GM12878 (cell line): ENCODE results near the gene DTX4. TPM values are rescaled to one million over a fixed set of nuclear protein-coding genes. Genes with fewer than 3 reads are reported as not detected.

Experiments
- ATAC-seq: fragments of 200-7000 bp; cut with Tn5 transposase; 3 replicates; pipeline ENCODE4 v1.9.1; 2020; ENCODE audit warnings: mild to moderate bottlenecking, moderate library complexity
- BruUV-seq: library from RNA; stranded (reverse); fragments of 400-500 nt; replicated peaks from 2 replicates; lab custom pipeline; 2021; lab: Mats Ljungman, UMichigan
- CTCF ChIA-PET: fragments of 300-600 bp; sonication (Branson Sonifier 250); formaldehyde crosslinking; extraction: SDS; loops from one replicate; lab custom pipeline; 2021; ENCODE audit warnings: inconsistent platforms; lab: Yijun Ruan, JAX
- POLR2A ChIA-PET: fragments of 350-600 bp; formaldehyde crosslinking; extraction: SDS; loops from one replicate; lab custom pipeline; 2021; ENCODE audit warnings: inconsistent platforms; lab: Charles Lee
- RAD21 ChIA-PET: fragments of 300-600 bp; sonication (Branson Sonifier 250); formaldehyde crosslinking; loops from one replicate; lab custom pipeline; 2023; ENCODE audit warnings: antibody characterized with exemption; ENCODE audit not compliant: unreplicated experiment; lab: Charles Lee
- SMC1A ChIA-PET: fragments of 300-600 bp; sonication (Branson Sonifier 250); formaldehyde crosslinking; loops from one replicate; lab custom pipeline; 2023; ENCODE audit not compliant: unreplicated experiment, uncharacterized antibody; lab: Charles Lee
- DNase-seq: peaks from one replicate; pipeline ENCODE4 v3.0.0-alpha.2; 2011; ENCODE audit warnings: low read depth, low spot score
- FAIRE-seq: peaks from 3 replicates; lab custom pipeline; 2011; peaks lifted over from hg19 to GRCh38; lab: Jason Lieb, UNC
- H2AFZ ChIP-seq: 2 replicates; pipeline ENCODE4 v1.6.0; 2011; ENCODE audit warnings: low read depth, low read length, control low read depth; ENCODE audit not compliant: control insufficient read depth
- H3K27ac ChIP-seq: 2 replicates; pipeline ENCODE4 v1.5.1; 2011; ENCODE audit warnings: control low read depth; ENCODE audit not compliant: control insufficient read depth, insufficient read depth
- H3K27me3 ChIP-seq, 2 experiments: replicated peaks in 1 of 2; 2 replicates each; pipeline versions ENCODE4 v1.6.0 to v1.6.1; 2011; ENCODE audit warnings: low read length in 1 of 2; ENCODE audit not compliant: control insufficient read depth in 2 of 2, insufficient read depth in 2 of 2
- H3K36me3 ChIP-seq, 2 experiments: 2 replicates each; pipeline ENCODE4 v1.5.1; 2011; ENCODE audit warnings: low read length in 1 of 2; ENCODE audit not compliant: control insufficient read depth in 2 of 2, insufficient read depth in 2 of 2
- H3K4me1 ChIP-seq: 2 replicates; pipeline ENCODE4 v1.6.1; 2011; ENCODE audit warnings: mild to moderate bottlenecking, low read length, moderate library complexity, mixed read lengths; ENCODE audit not compliant: control insufficient read depth, insufficient read depth
- H3K4me2 ChIP-seq: 2 replicates; pipeline ENCODE4 v1.6.0; 2011; ENCODE audit warnings: control low read depth; ENCODE audit not compliant: control insufficient read depth, insufficient read depth
- H3K4me3 ChIP-seq: fragments of 200-600 bp; sonication (generic); 2 replicates; pipeline ENCODE4 v1.5.1; 2016
- H3K79me2 ChIP-seq: 2 replicates; pipeline ENCODE4 v1.6.0; 2011; ENCODE audit warnings: low read length; ENCODE audit not compliant: control insufficient read depth, insufficient read depth
- H3K9ac ChIP-seq: 2 replicates; pipeline ENCODE4 v1.8.0; 2011; ENCODE audit warnings: low read length, control low read depth, mixed read lengths; ENCODE audit not compliant: control insufficient read depth, insufficient read depth
- H3K9me3 ChIP-seq: replicated peaks from 3 replicates; pipeline ENCODE4 v1.5.1; 2011; ENCODE audit warnings: mild to moderate bottlenecking, low read length; ENCODE audit not compliant: control insufficient read depth, insufficient read depth
- H4K20me1 ChIP-seq: 2 replicates; pipeline ENCODE4 v1.6.0; 2011; ENCODE audit not compliant: control insufficient read depth, insufficient read depth
- ATF7 ChIP-seq: fragments of 450-650 bp; IDR thresholded peaks from 2 replicates; pipeline ENCODE4 v1.6.1; 2016; ENCODE audit warnings: low read depth, mild to moderate bottlenecking
- EZH2 ChIP-seq: IDR thresholded peaks from 2 replicates; pipeline ENCODE4 v1.6.1; 2012; ENCODE audit warnings: low read depth, mild to moderate bottlenecking, control low read depth, inconsistent platforms, low read length, borderline replicate concordance; ENCODE audit not compliant: control insufficient read depth
- FOXM1 ChIP-seq: IDR thresholded peaks from 2 replicates; pipeline ENCODE4 v1.6.1; 2012; ENCODE audit warnings: low read depth, mild to moderate bottlenecking, inconsistent platforms, low read length, moderate library complexity
- GATAD2B ChIP-seq: fragments of 450-650 bp; conservative IDR thresholded peaks from 2 replicates; pipeline ENCODE4 v1.6.1; 2017; ENCODE audit warnings: low read depth, mild to moderate bottlenecking, moderate library complexity
- RBBP5 ChIP-seq: fragments of 200-600 bp; sonication (generic); conservative IDR thresholded peaks from 2 replicates; pipeline ENCODE4 v1.6.1; 2016
- REST ChIP-seq: IDR thresholded peaks from 2 replicates; pipeline ENCODE4 v1.6.1; 2012; ENCODE audit warnings: mild to moderate bottlenecking, low read depth, low read length
- ZBTB40 ChIP-seq: fragments of 450-650 bp; IDR thresholded peaks from 2 replicates; pipeline ENCODE4 v1.6.1; 2016; ENCODE audit warnings: mild to moderate bottlenecking, moderate library complexity, borderline replicate concordance
- WGBS: methylation state at CpG from one replicate; pipeline ENCODE4 v1.1.6; 2016; ENCODE audit warnings: low lambda C conversion rate; ENCODE audit not compliant: insufficient replicate concordance, insufficient coverage; ENCODE audit errors: missing lambda C conversion rate; 5-methylcytosine and 5-hydroxymethylcytosine counted together
- in situ Hi-C: fragments of 300-500 bp; cut with MboI; formaldehyde crosslinking; loops from 9 replicates; pipeline ENCODE4 v1.14.3; 2018; ENCODE audit warnings: mixed read lengths
- intact Hi-C: fragments of 100-400 bp; cut with micrococcal nuclease; formaldehyde crosslinking; loops from one replicate; pipeline ENCODE4 v1.14.2; 2022; ENCODE audit not compliant: unreplicated experiment
- polyA plus RNA-seq, 11 experiments: library from polyadenylated mRNA; depleted of rRNA in 4 of 11; unstranded in 6 of 11; stranded (reverse) in 5 of 11; fragments of >200 nt; fragmentation: Nextera tagmentation in 4 of 11; fragmentation: Illumina TruSeq in 1 of 11; extraction: Ambion mirVana in 4 of 11; extraction: Trizol in 1 of 11; gene quantifications; 1 replicate in 1 of 11; 2 replicates in 10 of 11; pipeline versions ENCODE4 v1.2.1 to v1.2.3, GENCODE V29; 2011 to 2016; ENCODE audit warnings: inconsistent platforms in 2 of 11, missing spikeins in 2 of 11, low read depth in 1 of 11
- total RNA-seq, 4 experiments: library from RNA; depleted of rRNA in 3 of 4; stranded (reverse); fragments of >200 nt in 3 of 4; fragmentation: Illumina TruSeq in 1 of 4; extraction: Trizol in 1 of 4; gene quantifications; 2 replicates each; pipeline versions ENCODE4 v1.2.1 to v1.2.3, GENCODE V29; 2013 to 2021

Gene DTX4
- total and polyA plus RNA-seq, 10 of the 15 experiments (the other 5 are each of a cell fraction or from before 2014, with no cell fraction given): 3.8 to 25.8 (median 10.5) TPM

- no peaks in the 10 kb centered on the region; the same call in 2 of the 3 replicates for H3K9me3 ChIP-seq
- intact Hi-C loops (no loop called here), in situ Hi-C loops (loop anchor here (25.0 kb wide), 1 partner anchor 1569 kb away; the partner anchor contains the start of gene MS4A15)
- TF ChIP-seq GATAD2B: no peak
- TF ChIP-seq ATF7: no peak
- TF ChIP-seq FOXM1: no peak
- no peaks in the 10 kb centered on the region for H4K20me1 ChIP-seq
- H3K4me2 ChIP-seq: no peak overlapping the region
- H2AFZ ChIP-seq: no peak overlapping the region
- no peak overlapping the region for H3K27ac ChIP-seq
- ChIA-PET CTCF (interaction anchor here (1.7 to 33.5 kb wide), 3 partner anchors 5 to 36 kb away, joined by 5 to 1180 read pairs (median 1180); partner anchors contain the start of genes DTX4 and MPEG1), POLR2A (interaction anchor here (1.1 kb wide), 1 partner anchor 11 kb away, joined by 3 read pairs; no protein-coding TSS in a partner anchor), RAD21 (interaction anchor here (1.0 to 1.6 kb wide), 3 partner anchors 13 to 17 kb away, joined by 3 to 5 read pairs (median 4); no protein-coding TSS in a partner anchor), SMC1A (interaction anchor here (1.0 to 1.9 kb wide), 3 partner anchors 9 to 48 kb away, joined by 3 to 10 read pairs (median 4); no protein-coding TSS in a partner anchor)
- H3K4me3 ChIP-seq: no peak overlapping the region
- H3K36me3 ChIP-seq: peaks cover 23 to 32% of the 10 kb centered on the region in 2 experiments; a peak in 3 of 4 replicates
- no peaks in the 10 kb centered on the region for H3K27me3 ChIP-seq
- peaks cover 16% of the 10 kb centered on the region for H3K4me1 ChIP-seq
- no peaks in the 10 kb centered on the region; the same call in 1 of the 2 replicates for H3K79me2 ChIP-seq
- BruUV-seq: no TSS peak
- no peak for DNase-seq
- WGBS: 91% methylated on average over 10 of the region's 10 CpGs
- no peak overlapping the region for H3K9ac ChIP-seq
- ATAC-seq: no peak
- no peak for FAIRE-seq
These were observed 21.7 kb downstream of the DTX4 start for GRCh38 chr11:59193587-59194130.

GRCh38 chr11:59195586-59195985, 23.7 kb downstream of the DTX4 start:
- ChIA-PET SMC1A (no interaction called here), POLR2A (no interaction called here), CTCF (interaction anchor here (33.5 kb wide), 1 partner anchor 16 kb away, joined by 1180 read pairs; the partner anchor contains the start of gene DTX4), RAD21 (no interaction called here)
- no TSS peak for BruUV-seq
- Histone ChIP-seq H3K9ac (no peak overlapping the region), H3K9me3 (no peaks in the 10 kb centered on the region; the same call in 2 of the 3 replicates), H3K27me3 (no peaks in the 10 kb centered on the region), H3K4me2 (no peak overlapping the region), H3K4me3 (no peak overlapping the region), H4K20me1 (no peaks in the 10 kb centered on the region), H3K27ac (no peak overlapping the region), H3K4me1 (peaks cover 26% of the 10 kb centered on the region), H3K36me3 (peaks cover 22 to 24% of the 10 kb centered on the region in 2 experiments; a peak in 3 of 4 replicates), H2AFZ (no peak overlapping the region), H3K79me2 (no peaks in the 10 kb centered on the region)
- 93% methylated on average over 4 of the region's 4 CpGs for WGBS
- DNase-seq: no peak
- in situ Hi-C loops: loop anchor here (25.0 kb wide), 1 partner anchor 1567 kb away; the partner anchor contains the start of gene MS4A15
- no peak for ATAC-seq
- intact Hi-C loops: no loop called here
- no peak for FAIRE-seq
- TF ChIP-seq REST: no peak
- TF ChIP-seq ZBTB40: no peak
- TF ChIP-seq EZH2: no peak
- no peak for TF ChIP-seq RBBP5
